ENCODE data around the gene CHID1. TPM values are rescaled to one million over a fixed set of nuclear protein-coding genes. Genes with fewer than 3 reads are reported as not detected.
A peak's percentile ranks its signal among the peaks of the same experiment; 100 is the strongest.

Gene CHID1
- total RNA-seq, 4 donors from 2014 or later = 47.9 to 83.4 (median 65.8) TPM

DNA sequence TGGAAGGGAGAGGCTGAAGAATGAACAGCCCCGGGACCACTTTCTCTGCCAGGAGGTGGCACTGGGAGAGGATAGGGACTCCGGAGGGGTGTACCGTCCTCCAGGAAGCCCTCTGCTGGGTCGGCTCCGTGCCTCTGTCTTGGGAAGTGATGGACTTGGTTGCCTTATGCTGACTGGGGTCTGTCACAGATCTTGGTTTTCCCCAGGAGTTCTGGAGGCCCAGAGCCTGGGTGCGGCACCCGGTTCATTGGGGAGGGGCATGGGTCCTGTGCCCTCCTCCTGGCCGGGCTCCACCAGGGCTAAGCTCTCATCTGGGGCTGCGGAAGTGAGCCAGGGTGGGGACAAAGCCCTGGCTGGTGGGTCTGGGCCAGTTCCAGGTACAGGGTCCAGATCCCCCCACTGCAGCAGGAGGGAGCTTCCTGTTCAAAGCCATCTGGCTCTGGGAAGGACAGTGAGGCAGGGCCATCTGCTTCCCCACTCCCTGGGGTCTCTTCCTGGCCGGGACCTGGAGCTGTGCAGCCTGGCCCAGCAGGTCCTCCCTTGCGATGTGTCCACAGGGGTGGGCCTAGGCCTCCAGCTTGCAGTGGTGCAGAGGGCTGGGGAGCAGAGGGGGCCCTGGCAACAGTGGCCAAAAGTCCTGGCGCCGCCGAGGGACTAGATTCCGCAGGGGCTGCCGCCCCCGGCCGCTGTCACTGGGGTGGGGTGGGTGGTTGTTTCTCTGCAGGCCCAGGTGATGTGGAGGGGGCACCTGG lies 14.0 kb upstream of the CHID1 start:
- peaks cover 0 to 3% (median 0%) of the 10 kb centered on the region in 3 donors for H3K36me3 ChIP-seq

DNA sequence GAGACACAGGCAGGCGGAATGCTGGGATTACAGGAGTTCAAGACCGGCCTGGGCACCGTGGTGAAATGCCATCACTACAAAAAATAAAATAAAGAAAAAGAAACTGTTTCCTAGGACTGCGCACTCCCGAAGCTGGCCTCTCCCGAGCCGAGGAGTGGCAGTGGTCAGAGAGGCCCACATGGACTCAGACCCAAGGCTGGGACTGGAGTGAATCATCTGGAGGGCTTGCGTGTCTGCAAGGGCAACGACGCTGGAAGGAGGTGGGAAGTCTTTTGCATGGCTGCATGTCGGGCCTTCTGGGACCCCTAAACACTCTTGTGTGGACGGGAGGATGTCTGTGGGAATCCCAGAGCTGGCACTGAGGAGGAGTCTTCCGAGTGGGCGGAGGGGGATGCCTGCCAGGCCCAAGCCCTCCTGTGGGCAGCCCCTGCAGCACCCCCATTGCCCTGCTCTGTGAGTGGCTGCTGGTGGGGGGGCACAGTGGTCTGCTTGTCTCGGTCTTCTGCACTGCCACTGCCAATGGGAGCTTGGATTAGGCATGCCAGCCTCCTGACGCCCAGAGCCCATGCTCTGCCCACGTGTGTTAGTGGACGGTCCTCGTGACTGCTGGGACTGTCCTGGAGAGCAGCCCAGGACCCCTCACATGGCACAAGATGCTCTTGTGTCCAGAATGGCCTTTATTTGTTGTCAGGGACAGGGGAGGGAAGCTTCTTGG lies 13.2 kb upstream of the CHID1 start:
- H3K9me3 ChIP-seq = no peaks in the 10 kb centered on the region
- 66 to 75% methylated on average over 17 of the region's 19 CpGs for WGBS, 2 donors
- H3K27me3 ChIP-seq = no peaks in the 10 kb centered on the region
- H3K36me3 ChIP-seq = peaks cover 0 to 3% (median 0%) of the 10 kb centered on the region in 3 donors
- H3K27ac ChIP-seq = peak overlapping the region in 2 of 4 donors; percentile 94 to 96
- TF ChIP-seq EP300 (IDR thresholded peaks at IDR 0.05) = no peak
- no peak for TF ChIP-seq POLR2A (IDR thresholded peaks at IDR 0.05)
- TF ChIP-seq, protein P1, sequence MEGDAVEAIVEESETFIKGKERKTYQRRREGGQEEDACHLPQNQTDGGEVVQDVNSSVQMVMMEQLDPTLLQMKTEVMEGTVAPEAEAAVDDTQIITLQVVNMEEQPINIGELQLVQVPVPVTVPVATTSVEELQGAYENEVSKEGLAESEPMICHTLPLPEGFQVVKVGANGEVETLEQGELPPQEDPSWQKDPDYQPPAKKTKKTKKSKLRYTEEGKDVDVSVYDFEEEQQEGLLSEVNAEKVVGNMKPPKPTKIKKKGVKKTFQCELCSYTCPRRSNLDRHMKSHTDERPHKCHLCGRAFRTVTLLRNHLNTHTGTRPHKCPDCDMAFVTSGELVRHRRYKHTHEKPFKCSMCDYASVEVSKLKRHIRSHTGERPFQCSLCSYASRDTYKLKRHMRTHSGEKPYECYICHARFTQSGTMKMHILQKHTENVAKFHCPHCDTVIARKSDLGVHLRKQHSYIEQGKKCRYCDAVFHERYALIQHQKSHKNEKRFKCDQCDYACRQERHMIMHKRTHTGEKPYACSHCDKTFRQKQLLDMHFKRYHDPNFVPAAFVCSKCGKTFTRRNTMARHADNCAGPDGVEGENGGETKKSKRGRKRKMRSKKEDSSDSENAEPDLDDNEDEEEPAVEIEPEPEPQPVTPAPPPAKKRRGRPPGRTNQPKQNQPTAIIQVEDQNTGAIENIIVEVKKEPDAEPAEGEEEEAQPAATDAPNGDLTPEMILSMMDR (IDR thresholded peaks at IDR 0.05) = no peak
- DNase-seq (ENCODE audit: low spot score in 2 of 2) = no peak
- H3K4me3 ChIP-seq = no peak overlapping the region
- H3K4me1 ChIP-seq = peaks cover 0 to 40% (median 28%) of the 10 kb centered on the region in 4 donors

More for the DNA sequence above, 14.0 kb upstream of the CHID1 start:
- 69 to 70% methylated on average over 9 to 10 of the region's 18 CpGs for WGBS, 2 donors
- Histone ChIP-seq H3K4me3 (peak overlapping the region in 1 of 4 donors; percentile 83), H3K27ac (peak overlapping the region; percentile 69 to 97 (median 95)), H3K9me3 (no peaks in the 10 kb centered on the region), H3K27me3 (no peaks in the 10 kb centered on the region), H3K4me1 (peaks cover 0 to 42% (median 31%) of the 10 kb centered on the region in 4 donors)
- TF ChIP-seq POLR2A (IDR thresholded peaks at IDR 0.05) (no peak), EP300 (IDR thresholded peaks at IDR 0.05) (no peak)
- TF ChIP-seq, protein P1 (IDR thresholded peaks at IDR 0.05) = no peak
- no peak for DNase-seq (ENCODE audit: low spot score in 2 of 2)

DNA sequence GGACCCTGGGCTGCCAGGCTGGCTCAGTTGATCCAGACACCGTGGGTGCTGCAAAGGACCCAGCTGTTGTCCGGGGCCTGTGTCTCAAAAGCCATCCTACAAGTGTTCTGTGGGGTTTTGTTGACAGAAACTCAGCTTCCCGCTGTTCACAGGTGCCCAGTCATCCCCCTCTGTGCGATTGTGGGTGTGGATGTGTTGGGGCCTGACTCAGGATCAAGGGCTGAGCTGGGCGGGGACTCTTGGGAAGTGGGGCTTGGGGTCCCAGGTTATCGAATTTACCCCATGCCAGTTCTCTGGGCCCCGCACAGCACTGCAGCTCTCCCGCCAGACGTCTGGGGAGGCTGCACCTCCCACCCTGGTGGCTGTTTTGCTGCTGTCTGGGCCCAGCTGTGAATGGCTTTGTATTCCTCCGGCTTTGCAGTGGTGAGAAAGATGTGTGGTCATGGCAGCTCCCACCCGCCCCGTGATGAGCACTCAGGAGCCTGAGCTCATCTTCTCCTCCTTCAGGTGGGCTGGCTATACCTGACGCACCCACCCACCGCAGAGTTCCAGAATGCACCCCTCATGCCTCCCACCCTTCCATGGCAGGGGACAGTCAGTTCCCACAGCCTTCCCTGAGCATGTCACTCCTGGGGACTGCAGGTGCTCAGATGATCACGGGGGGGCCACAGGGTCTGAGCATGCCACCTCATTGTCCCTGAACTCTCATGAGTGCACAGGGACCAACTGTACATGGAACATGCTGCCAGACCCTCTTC lies 11.5 kb upstream of the CHID1 start:
- TF ChIP-seq, protein P1 (IDR thresholded peaks at IDR 0.05) = no peak
- H3K27me3 ChIP-seq = no peaks in the 10 kb centered on the region
- no peak overlapping the region for H3K4me3 ChIP-seq
- no peak overlapping the region for H3K27ac ChIP-seq
- H3K4me1 ChIP-seq = peaks cover 0 to 25% (median 14%) of the 10 kb centered on the region in 4 donors
- H3K9me3 ChIP-seq = no peaks in the 10 kb centered on the region
- H3K36me3 ChIP-seq = no peaks in the 10 kb centered on the region
- WGBS, 2 donors = 58 to 79% methylated on average over 11 to 15 of the region's 15 CpGs
- no peak for DNase-seq (ENCODE audit: low spot score in 2 of 2)

DNA sequence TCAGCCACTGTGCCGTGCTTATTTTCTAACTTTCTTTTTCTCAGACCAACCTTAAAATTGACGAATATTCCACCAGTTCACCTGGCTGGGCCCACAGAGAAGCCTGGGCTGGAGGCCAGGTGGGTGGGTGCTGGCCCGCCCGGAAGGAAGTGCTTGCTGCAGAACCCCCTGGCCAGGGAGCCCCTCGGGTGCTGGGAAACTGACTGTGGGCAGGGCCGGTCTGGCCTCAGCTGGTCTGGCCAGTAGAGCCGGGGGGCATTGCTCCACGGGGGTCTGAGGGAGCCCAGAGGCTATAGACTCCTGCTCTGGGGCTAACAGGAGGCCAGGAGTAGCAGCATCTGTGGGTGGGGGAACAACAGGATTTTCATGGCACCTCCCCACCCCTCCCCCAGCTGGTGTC lies 6.8 kb upstream of the CHID1 start:
- Histone ChIP-seq H3K27me3 (no peaks in the 10 kb centered on the region), H3K36me3 (no peaks in the 10 kb centered on the region), H3K9me3 (no peaks in the 10 kb centered on the region), H3K4me1 (peaks cover 0 to 6% (median 0%) of the 10 kb centered on the region in 4 donors), H3K27ac (peak overlapping the region in 3 of 4 donors; percentile 19 to 72 (median 38)), H3K4me3 (no peak overlapping the region)
- DNase-seq (ENCODE audit: low spot score in 2 of 2) = no peak
- TF ChIP-seq, protein P1 (IDR thresholded peaks at IDR 0.05) = no peak
- TF ChIP-seq EP300 (IDR thresholded peaks at IDR 0.05) = no peak
- no peak for TF ChIP-seq POLR2A (IDR thresholded peaks at IDR 0.05)
- WGBS, 2 donors = 87 to 89% methylated on average over 8 of the region's 8 CpGs

All from tibial nerve (tissue), 4 donors.